GM19240 (cell line): ENCODE results near the gene HMGCL.
"Not testable (repeated sequence)": the region's sequence is repeated elsewhere in the genome, so short reads cannot be mapped to it uniquely, and the experiment has no call there.

Experiments used
- DNase-seq: peaks from one replicate; pipeline ENCODE4 v3.0.0; 2011; ENCODE audit warnings: low spot score; ENCODE audit not compliant: insufficient read length

The HMGCL gene

GRCh38 chr1:23827717-23828116, 2.5 kb upstream of the HMGCL start:
- no peak for DNase-seq

DNA sequence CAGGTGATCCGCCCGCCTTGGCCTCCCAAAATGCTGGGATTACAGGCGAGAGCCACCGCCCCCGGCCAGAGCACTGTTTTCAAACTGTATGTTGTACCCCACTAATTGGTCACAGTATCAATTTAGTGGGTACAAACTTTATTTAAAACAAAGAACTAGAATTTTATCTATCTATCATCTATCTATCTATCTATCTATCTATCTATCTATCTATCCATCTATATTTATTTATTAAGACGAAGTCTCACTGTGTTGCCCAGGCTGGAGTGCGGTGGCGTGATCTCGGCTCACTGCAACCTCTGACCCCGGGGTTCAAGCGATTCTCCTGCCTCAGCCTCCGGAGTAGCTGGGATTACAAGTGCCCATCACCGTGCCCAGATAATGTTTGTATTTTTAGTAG, 1.4 kb upstream of the HMGCL start:
- DNase-seq: not testable (repeated sequence)

- DNase-seq: no peak
These were observed 713 bp upstream of the HMGCL start for GRCh38 chr1:23825762-23826522.

- DNase-seq: no peak
These were observed 536 bp downstream of the HMGCL start for GRCh38 chr1:23824711-23825075.

DNA sequence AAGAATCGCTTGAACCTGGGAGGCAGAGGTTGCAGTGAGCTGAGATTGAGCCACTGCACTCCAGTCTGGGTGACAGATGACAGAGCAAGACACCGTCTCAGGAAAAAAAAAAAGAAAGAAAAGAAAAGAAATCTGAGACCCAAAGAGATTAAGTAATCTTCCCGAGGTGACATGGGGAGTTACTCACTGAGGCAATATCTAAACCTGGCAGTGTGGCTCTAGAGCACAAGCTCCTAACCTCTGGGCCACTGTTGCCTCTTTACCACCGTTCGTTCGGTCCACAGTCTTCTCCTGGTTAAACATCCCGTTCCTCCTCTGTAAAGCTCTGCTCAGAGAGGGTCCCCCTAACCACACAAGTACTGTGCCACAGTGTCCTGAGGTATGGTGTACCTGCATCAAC, 1.5 kb downstream of the HMGCL start:
- no peak for DNase-seq

GRCh38 chr1:23817633-23818032, 7.6 kb downstream of the HMGCL start:
- DNase-seq: no peak

DNA sequence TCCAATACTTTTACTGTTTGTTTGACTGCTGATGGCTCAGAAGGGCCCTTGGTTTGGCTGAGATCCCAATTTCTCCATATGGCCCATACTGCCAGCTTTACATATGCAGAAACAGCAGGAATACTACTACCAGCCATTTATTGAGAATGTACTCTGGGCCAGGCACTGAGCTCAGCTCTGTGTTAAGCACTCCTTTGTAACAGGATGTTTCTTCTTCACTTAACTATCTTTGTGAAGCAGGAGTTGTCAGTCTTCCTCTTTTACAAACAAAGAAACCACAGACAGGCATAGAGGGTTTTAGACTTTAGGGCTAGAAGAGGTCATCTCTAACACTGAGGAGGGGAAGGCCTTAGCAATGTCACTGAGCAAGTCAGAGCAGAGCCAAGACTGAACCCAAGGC, 8.3 kb downstream of the HMGCL start:
- no peak for DNase-seq

GRCh38 chr1:23816361-23816760, 8.9 kb downstream of the HMGCL start:
- no peak for DNase-seq

GRCh38 chr1:23814016-23814415, 11.2 kb downstream of the HMGCL start:
- no peak for DNase-seq

- DNase-seq: no peak
These were observed 14.2 kb downstream of the HMGCL start for GRCh38 chr1:23810818-23811540.

- peak; percentile 60 for DNase-seq
These were observed 15.5 kb downstream of the HMGCL start for GRCh38 chr1:23809751-23810171.

- no peak for DNase-seq
These were observed 17.8 kb downstream of the HMGCL start for GRCh38 chr1:23807453-23807852.

DNA sequence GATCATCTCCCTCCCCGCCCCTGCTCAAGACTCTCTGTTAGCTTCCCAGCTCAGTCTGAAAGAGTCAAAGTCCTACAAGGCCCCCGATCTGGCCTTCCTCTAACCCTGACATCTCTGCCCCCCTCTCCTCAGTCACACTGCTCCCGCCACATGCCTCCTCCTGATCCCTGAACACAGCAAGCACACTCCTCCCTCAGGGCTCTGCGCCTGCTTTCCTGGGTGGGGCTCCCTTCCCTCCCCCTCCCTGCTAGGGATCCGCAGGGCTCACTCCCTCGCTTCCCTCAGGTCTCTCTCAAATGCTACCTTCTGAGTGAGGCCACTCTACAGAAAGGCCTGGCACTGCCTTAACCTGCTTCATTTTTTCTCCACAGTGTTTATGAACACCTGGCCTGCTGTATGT, 18.9 kb downstream of the HMGCL start:
- DNase-seq: no peak

DNA sequence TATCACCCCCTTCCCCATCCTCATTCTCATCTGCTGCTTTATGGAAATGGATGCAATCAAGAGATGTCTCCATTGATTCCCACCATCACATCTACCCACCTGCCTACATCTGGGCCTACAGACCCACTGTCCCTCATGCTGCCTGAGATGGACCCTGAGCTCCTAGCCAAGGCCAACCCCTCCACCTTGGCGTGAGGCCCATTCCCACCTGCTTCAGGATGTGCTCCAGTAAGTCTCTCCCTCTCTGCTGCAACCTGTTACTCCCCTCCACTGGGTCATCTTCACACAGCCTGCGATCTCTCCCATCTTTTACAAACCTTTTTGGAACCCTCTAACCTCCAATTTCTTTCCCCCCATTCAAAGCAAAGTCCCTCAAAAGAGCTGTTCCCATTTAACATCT, 20.2 kb downstream of the HMGCL start:
- DNase-seq: no peak

DNA sequence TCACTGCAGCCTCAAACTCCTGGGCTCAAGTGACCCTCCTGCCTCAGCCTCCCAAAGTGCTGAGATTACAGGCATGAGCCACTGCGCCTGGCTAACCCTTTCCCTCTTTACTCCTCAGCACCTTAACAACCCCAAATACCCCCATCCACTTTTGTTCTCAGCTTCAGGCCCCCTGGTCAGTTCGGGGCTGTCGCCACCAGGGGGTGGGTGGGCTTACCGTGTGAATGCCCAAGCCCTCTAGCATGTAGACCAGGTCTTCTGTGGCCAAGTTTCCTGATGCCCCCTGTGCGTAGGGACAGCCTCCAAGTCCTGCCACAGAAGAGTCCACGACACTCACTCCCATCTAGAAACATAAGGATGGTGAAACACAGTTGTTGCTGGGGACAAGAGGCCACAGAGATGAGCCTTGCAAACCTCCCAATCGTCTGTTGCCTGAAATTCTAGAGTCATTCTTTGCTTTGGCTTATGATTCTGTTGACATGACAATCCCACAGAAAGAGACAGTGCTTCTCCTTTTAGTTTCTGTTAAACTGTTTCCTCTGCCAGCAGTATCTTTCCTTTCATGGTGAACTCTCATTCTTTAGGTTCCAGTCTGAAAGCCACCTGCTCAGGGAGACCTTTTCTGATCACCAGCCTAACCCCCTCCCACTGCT, 20.9 kb downstream of the HMGCL start:
- DNase-seq: no peak

GRCh38 chr1:23803674-23804073, 21.6 kb downstream of the HMGCL start:
- no peak for DNase-seq

DNA sequence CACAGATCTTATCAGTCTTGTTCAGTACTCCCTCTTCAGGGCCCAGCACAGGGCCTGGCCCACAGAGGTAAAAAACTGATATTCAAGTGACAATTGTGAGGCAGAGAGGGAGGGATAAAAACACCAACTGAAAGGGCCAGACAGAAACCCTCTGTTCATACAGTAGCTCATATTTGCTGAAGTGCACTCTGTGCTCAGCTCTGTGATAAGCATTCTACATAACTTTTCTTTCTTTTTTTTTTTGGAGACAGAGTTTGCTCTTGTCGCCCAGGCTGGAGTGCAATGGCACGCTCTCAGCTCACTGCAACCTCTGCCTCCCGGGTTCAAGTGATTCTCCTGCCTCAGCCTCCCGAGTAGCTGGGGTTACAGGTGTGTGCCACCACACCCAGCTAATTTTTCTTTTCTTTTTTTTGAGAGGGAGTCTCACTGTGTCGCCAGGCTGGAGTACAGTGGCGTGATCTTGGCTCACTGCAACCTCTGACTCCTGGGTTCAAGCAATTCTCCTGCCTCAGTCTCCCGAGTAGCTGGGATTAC, 22.4 kb downstream of the HMGCL start:
- DNase-seq: not testable (repeated sequence)

GRCh38 chr1:23801876-23802275, 23.4 kb downstream of the HMGCL start:
- DNase-seq: no peak

GRCh38 chr1:23801338-23801748, 23.9 kb downstream of the HMGCL start:
- DNase-seq: no peak

DNA sequence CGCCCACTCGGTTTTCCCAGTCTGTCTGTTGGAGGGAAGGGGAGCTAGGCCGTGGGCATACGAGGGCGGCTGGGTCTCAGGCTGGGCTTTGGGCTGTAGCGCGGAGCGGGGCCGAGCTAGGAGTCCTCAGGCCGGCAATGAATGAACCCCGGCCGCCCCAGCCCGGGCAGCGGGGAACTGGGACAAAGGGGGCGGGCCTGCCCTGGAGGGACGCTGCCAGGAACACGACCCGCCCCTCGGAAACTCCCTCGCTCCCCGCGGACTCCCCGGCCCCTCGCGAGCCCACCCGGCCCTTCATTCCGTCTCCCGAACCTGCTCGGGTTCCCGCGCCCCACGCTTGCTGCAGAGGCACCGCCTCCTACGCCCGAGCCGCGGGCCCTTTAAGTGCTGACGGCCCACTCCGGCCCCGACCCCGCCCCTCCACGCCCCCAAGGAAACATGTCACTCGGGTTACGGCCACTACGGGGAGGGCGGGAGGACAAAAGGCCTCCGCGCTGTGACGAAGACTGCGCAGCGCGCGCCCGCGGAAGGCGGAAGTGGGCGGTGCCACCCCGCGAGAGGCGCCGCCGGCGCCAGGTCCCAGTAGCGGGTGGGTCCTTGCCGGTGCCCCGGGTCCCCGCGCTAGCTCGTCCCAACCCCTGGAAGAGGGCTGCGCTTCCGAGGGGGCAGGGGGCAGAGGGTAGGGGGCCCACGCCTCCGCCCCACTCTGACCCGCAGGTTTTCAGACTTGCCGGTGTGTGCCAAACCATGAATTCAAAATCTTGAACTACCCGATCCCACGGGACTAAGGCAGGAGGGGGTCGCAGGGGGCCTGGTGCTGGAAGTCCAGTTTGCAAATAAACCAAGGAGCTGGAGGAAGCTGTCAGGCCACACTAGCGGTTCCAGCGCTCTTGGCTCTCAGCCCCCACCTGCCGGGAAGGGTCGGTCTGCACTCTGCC, 24.6 kb downstream of the HMGCL start, which contains the start of gene GALE:
Gene GALE, minus strand, starts transcription at position 355 of the 938 bp plus-strand sequence. CDS start 1,747 bp downstream, outside the sequence.
- DNase-seq: peak; percentile 92
